Fibroblast of lung (primary cell): ENCODE results near the gene LTN1. TPM values are rescaled to one million over a fixed set of nuclear protein-coding genes. Genes with fewer than 3 reads are reported as not detected.

Experiments
- DNase-seq, 2 donors: peaks; one replicate each; pipeline versions ENCODE4 v3.0.0 to v3.0.0-alpha.2; 2010; ENCODE audit warnings: low read depth in 2 of 2
- H2AFZ ChIP-seq: 2 replicates; pipeline ENCODE4 v1.5.1; 2012; ENCODE audit warnings: low read length, control low read depth, inconsistent platforms
- H3K27ac ChIP-seq: 2 replicates; pipeline ENCODE4 v1.5.1; 2011; ENCODE audit warnings: low read length, control low read depth; ENCODE audit not compliant: insufficient read depth
- H3K27me3 ChIP-seq: 2 replicates; pipeline ENCODE4 v1.5.1; 2011; ENCODE audit warnings: mild to moderate bottlenecking, low read length; ENCODE audit not compliant: control insufficient read depth, insufficient read depth
- H3K36me3 ChIP-seq: 2 replicates; pipeline ENCODE4 v1.5.1; 2011; ENCODE audit warnings: low read length; ENCODE audit not compliant: control insufficient read depth, insufficient read depth
- H3K4me1 ChIP-seq: 2 replicates; pipeline ENCODE4 v1.5.1; 2011; ENCODE audit warnings: low read length; ENCODE audit not compliant: control insufficient read depth, insufficient read depth; ENCODE audit errors: extremely low read depth
- H3K4me2 ChIP-seq: 2 replicates; pipeline ENCODE4 v1.5.1; 2011; ENCODE audit warnings: low read length, control low read depth; ENCODE audit not compliant: insufficient read depth; ENCODE audit errors: extremely low read depth
- H3K4me3 ChIP-seq, 4 experiments: fragments of 200-600 bp in 1 of 4; sonication (generic) in 1 of 4; replicated peaks in 1 of 4; 2 replicates each; pipeline ENCODE4 v1.5.1; 2011 to 2016; ENCODE audit warnings: low read length in 4 of 4, low read depth in 3 of 4, mild to moderate bottlenecking in 3 of 4, control low read depth in 2 of 4, inconsistent platforms in 1 of 4, mixed read lengths in 1 of 4; ENCODE audit not compliant: insufficient read depth in 1 of 4; ENCODE audit errors: control extremely low read depth in 1 of 4
- H3K79me2 ChIP-seq: 2 replicates; pipeline ENCODE4 v1.5.1; 2012; ENCODE audit warnings: mild to moderate bottlenecking, low read length, inconsistent platforms; ENCODE audit not compliant: control insufficient read depth, insufficient read depth
- H3K9ac ChIP-seq: 2 replicates; pipeline ENCODE4 v1.5.1; 2011; ENCODE audit warnings: mild to moderate bottlenecking, low read length, control low read depth; ENCODE audit not compliant: insufficient read depth
- H3K9me3 ChIP-seq: 2 replicates; pipeline ENCODE4 v1.5.1; 2012; ENCODE audit warnings: low read depth, low read length; ENCODE audit not compliant: control insufficient read depth, insufficient read depth
- H4K20me1 ChIP-seq: 2 replicates; pipeline ENCODE4 v1.5.1; 2011; ENCODE audit warnings: low read length; ENCODE audit not compliant: control insufficient read depth, insufficient read depth; ENCODE audit errors: extremely low read depth
- EZH2 ChIP-seq: IDR thresholded peaks from 2 replicates; pipeline ENCODE4 v1.5.1; 2012; ENCODE audit warnings: low read length, control low read depth, mild to moderate bottlenecking; ENCODE audit errors: missing control alignments
- polyA plus RNA-seq, 2 donors: library from polyadenylated mRNA; depleted of rRNA in 1 of 2; stranded (reverse) in 1 of 2; unstranded in 1 of 2; fragments of >200 nt; gene quantifications; 2 replicates each; pipeline ENCODE4 v1.2.1, GENCODE V29; 2011 to 2012; ENCODE audit warnings: missing spikeins in 1 of 2
- total RNA-seq: library from RNA; depleted of rRNA; stranded (reverse); fragments of >200 nt; gene quantifications from 2 replicates; pipeline ENCODE4 v1.2.1, GENCODE V29; 2014
- TF ChIP-seq, protein P1 (sequence below), 2 donors: IDR thresholded peaks in 1 of 2; conservative IDR thresholded peaks in 1 of 2; 1 replicate in 1 of 2; 2 replicates in 1 of 2; pipeline ENCODE4 v1.5.1; 2011 to 2012; ENCODE audit warnings: low read length in 2 of 2, control low read depth in 1 of 2, inconsistent platforms in 1 of 2, low read depth in 1 of 2, mild to moderate bottlenecking in 1 of 2

Gene LTN1
- total and polyA plus RNA-seq, 2 donors (not counting 1 experiment from before 2014, with no cell fraction given): 12.6 to 22.3 TPM

DNA sequence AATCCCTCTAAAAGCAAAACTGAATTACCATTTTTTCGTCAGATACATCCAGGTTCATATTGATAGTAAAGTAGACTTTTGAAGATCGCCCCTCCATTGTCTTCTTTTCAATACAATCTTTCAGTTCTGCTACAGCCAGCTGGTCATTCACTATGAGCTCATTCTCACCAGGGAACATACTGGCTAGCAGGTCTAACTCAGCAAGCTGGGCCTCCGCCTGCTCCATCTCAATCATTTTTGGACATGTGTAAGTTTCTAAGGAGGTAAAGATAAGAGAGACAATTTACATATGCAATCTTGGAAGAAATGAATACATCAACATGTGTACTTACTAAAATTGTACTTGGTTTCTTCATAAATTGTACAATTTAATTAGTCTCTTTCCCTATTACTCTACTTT is 15.7 kb upstream of the LTN1 start:
- Histone ChIP-seq H3K9ac (no peak overlapping the region), H4K20me1 (no peaks in the 10 kb centered on the region), H3K36me3 (no peaks in the 10 kb centered on the region), H3K9me3 (no peaks in the 10 kb centered on the region), H3K4me3 (no peak overlapping the region), H3K4me1 (no peaks in the 10 kb centered on the region), H3K79me2 (no peaks in the 10 kb centered on the region), H2AFZ (no peak overlapping the region), H3K27ac (no peak overlapping the region), H3K4me2 (no peak overlapping the region), H3K27me3 (no peaks in the 10 kb centered on the region)
- TF ChIP-seq, protein P1, sequence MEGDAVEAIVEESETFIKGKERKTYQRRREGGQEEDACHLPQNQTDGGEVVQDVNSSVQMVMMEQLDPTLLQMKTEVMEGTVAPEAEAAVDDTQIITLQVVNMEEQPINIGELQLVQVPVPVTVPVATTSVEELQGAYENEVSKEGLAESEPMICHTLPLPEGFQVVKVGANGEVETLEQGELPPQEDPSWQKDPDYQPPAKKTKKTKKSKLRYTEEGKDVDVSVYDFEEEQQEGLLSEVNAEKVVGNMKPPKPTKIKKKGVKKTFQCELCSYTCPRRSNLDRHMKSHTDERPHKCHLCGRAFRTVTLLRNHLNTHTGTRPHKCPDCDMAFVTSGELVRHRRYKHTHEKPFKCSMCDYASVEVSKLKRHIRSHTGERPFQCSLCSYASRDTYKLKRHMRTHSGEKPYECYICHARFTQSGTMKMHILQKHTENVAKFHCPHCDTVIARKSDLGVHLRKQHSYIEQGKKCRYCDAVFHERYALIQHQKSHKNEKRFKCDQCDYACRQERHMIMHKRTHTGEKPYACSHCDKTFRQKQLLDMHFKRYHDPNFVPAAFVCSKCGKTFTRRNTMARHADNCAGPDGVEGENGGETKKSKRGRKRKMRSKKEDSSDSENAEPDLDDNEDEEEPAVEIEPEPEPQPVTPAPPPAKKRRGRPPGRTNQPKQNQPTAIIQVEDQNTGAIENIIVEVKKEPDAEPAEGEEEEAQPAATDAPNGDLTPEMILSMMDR (conservative IDR thresholded peaks at IDR 0.05 in 1 of 2, IDR thresholded peaks at IDR 0.05 in 1 of 2; ENCODE audit: low read depth in 1 of 2, low read length in 2 of 2): no peak
- TF ChIP-seq EZH2: no peak
- no peak for DNase-seq

DNA sequence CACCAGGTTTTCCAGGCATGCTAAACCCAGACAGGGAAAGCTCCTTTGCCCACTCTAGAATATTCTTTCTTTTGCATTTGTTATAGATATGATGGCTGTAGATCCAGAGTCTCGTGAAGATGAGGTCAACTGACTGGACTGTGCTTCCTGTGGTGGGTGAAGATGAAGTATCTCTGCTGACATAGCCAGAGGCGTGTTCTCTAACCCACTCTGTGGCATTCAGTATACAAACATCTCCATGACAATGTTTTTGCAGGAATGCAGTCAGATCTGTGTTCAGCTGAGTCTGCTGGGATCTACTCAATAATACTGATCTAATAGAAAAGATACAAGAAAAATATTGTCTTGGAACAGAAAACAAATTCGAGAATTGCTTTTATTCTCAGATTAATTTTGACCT is 15.1 kb upstream of the LTN1 start:
- no peaks in the 10 kb centered on the region for H3K4me1 ChIP-seq
- no peak for TF ChIP-seq EZH2
- TF ChIP-seq, protein P1 (conservative IDR thresholded peaks at IDR 0.05 in 1 of 2, IDR thresholded peaks at IDR 0.05 in 1 of 2; ENCODE audit: low read depth in 1 of 2, low read length in 2 of 2): no peak
- DNase-seq: no peak

DNA sequence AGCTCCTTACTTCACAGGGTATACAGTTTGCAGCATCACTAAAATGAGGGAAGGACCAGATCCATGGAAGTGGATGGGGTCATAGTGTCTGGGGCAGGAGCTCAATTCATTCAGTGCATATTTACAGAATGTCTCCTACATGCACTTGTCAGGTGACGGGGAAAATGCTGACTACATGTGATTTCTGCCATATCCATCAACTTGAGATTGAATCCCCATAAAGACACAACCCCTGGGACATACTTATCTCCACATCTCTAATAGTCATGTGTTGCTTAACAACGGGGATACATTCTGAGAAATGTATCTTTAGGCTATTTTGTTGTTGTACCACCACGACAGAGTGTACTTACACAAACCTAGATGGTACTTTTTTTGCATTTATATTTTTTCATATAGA is 14.5 kb upstream of the LTN1 start:
- DNase-seq: no peak
- no peaks in the 10 kb centered on the region for H4K20me1 ChIP-seq
- H3K27ac ChIP-seq: no peak overlapping the region
- no peaks in the 10 kb centered on the region for H3K79me2 ChIP-seq
- no peak overlapping the region for H3K9ac ChIP-seq
- TF ChIP-seq, protein P1 (conservative IDR thresholded peaks at IDR 0.05 in 1 of 2, IDR thresholded peaks at IDR 0.05 in 1 of 2; ENCODE audit: low read depth in 1 of 2, low read length in 2 of 2): no peak
- TF ChIP-seq EZH2: no peak
- H3K36me3 ChIP-seq: no peaks in the 10 kb centered on the region
- H3K4me1 ChIP-seq: no peaks in the 10 kb centered on the region
- no peaks in the 10 kb centered on the region for H3K9me3 ChIP-seq
- no peak overlapping the region for H3K4me3 ChIP-seq
- H3K27me3 ChIP-seq: no peaks in the 10 kb centered on the region
- no peak overlapping the region for H2AFZ ChIP-seq
- no peak overlapping the region for H3K4me2 ChIP-seq

More for the DNA sequence above, 15.1 kb upstream of the LTN1 start:
- no peaks in the 10 kb centered on the region for H3K36me3 ChIP-seq
- H3K27me3 ChIP-seq: no peaks in the 10 kb centered on the region
- no peaks in the 10 kb centered on the region for H3K79me2 ChIP-seq
- no peak overlapping the region for H3K4me2 ChIP-seq
- no peak overlapping the region for H3K27ac ChIP-seq
- no peak overlapping the region for H3K4me3 ChIP-seq
- no peaks in the 10 kb centered on the region for H4K20me1 ChIP-seq
- no peak overlapping the region for H2AFZ ChIP-seq
- no peak overlapping the region for H3K9ac ChIP-seq
- H3K9me3 ChIP-seq: no peaks in the 10 kb centered on the region
